ENCODE measurements around the gene ARSB.
"Not testable (repeated sequence)": the region's sequence is repeated elsewhere in the genome, so short reads cannot be mapped to it uniquely, and the experiment has no call there.

The ARSB gene

DNA sequence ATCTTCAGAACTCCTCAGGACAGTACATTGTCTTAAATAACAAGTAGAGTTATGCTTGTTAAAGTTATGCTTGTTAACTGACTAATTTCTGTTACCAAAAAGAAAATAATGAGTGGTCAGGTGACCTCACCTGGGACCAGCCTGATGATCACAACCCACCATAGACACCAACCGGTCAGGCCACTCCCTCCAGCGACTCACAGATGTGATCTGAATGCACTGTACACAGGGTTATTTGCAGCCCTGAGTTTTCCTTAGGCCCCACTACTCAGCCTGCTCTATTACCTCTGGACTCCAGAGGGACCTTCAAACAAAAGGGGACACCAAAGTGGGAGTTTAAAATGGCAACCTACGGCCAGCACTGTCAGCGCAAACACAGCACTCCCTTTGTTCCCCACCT, 55.3 kb downstream of the ARSB start:
- no peak for DNase-seq

DNA sequence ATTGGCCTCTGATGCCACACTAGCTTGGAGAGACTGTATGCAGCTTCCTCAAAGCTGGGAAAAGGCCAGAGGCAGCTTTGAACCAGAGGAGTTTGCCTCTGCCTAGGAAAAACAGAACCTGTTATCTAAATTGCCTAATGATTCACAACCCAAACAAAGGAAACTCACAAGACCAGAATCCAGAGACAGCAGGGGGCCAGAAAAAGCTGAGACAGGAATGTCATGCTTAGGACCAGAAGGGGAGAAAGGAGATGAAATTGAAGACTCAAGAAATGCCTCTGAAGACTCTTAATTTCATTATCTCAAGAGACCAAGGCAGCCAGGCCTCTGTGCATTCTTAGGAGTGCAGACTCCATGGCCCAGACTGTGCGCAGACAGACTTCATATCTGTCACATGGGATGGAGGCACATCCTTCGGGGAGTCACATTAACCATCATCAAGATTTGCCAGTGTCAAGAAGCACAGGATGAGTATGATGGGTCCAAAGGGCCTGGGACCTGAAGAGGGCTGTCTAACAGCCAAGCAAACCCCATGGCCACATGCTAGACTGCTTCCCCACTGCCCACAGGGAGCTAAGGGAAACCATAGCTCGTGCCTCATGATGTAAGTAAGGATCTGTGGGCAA, 57.3 kb downstream of the ARSB start:
- DNase-seq = no peak

- no peak for DNase-seq
These were observed 58.9 kb downstream of the ARSB start for GRCh38 chr5:78926252-78926651.

- DNase-seq = no peak
These were observed 59.8 kb downstream of the ARSB start for GRCh38 chr5:78925129-78925876.

DNA sequence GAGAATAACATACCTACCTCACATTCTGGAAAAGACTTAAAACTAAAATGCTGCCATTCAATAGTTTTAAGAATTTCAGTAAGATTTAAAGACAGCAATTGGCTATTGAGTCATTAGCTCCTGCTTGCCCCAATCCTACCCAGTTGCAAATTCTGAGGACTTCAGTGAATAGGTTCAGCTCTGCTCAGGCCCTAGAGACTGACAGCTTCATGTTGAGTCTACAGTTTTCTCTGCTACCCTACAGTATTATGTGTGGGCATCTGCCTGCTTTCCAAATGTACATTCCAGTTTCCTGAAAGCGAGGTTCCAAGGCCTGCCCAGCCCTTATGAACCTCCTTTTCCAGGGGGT, 61.5 kb downstream of the ARSB start:
- DNase-seq = no peak

DNA sequence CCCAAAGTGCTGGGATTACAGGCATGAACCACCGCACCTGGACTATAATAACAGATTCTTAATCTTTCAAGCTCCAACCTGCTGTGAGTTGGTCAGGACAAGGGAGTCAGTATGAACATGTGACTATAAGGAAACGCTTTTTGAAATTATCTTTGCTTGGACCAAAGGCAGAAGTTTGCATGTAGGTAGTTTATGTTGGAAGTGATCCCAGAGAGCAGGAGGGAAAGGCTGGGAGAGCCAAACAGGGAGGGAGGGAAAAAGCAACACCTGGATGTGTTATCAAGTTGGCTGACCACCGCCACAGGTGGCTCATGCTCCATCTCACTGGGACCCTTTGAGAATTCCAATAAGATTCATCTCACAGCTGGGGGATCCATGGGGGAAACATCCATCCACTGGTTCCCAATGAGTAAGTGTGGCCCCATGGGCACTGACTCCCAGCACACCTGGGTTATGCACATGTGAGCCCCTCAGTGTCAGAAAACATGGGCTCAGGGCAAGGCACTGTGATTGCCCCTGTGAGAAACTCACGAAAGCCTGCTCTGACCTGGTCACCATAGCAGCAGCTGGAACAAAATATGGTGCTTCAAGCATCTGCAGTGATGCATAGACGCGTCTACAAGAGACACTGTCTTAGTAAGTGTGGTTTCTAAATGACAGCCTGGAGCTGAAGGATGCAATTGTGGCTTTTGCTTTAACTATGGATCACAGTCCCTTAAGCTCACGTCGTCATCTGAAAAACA, 62.1 kb downstream of the ARSB start:
- DNase-seq = no peak

DNA sequence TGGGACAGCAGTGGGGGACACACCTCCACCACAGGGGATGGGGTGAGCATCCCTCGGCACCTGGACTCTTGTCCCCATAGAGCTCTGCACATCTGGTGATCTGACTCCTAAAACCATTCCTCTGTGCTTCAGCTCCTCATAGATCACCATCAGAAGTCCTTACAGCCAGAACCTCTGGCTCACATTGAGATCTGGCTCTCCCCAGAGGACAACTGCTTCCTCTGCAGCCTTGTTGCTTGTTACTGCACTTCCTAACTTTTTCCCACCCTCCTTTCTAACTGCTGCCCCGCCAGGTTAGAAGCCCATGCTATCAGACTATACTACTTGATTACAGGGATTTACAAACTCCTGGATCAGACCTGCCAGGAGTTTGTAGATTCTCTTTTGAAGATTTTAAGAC, 64.5 kb downstream of the ARSB start:
- no peak for DNase-seq

- DNase-seq = no peak
These were observed 65.3 kb downstream of the ARSB start for GRCh38 chr5:78919796-78920195.

DNA sequence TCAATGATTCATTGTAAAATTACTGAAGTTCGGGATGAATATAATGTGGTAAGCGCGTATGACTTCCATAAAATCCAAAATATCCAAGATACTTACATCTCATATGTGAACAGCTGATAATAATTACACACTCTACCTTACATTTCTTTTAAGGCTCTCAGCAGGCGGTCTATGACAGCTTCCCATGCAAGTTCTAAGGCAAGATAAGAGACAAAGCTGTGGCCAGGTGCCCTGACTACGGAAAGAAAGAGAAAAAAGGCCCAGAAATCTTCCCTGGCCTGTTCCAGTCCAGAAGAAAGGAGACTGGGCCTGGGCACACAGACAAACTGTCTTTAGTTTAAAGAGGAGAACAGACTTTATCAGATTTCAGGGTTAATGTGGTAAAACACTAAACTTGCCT, 69.1 kb downstream of the ARSB start:
- no peak for DNase-seq

GRCh38 chr5:78915170-78915569, 69.9 kb downstream of the ARSB start:
- DNase-seq = no peak

- no peak for DNase-seq
These were observed 72.3 kb downstream of the ARSB start for GRCh38 chr5:78912811-78913210.

DNA sequence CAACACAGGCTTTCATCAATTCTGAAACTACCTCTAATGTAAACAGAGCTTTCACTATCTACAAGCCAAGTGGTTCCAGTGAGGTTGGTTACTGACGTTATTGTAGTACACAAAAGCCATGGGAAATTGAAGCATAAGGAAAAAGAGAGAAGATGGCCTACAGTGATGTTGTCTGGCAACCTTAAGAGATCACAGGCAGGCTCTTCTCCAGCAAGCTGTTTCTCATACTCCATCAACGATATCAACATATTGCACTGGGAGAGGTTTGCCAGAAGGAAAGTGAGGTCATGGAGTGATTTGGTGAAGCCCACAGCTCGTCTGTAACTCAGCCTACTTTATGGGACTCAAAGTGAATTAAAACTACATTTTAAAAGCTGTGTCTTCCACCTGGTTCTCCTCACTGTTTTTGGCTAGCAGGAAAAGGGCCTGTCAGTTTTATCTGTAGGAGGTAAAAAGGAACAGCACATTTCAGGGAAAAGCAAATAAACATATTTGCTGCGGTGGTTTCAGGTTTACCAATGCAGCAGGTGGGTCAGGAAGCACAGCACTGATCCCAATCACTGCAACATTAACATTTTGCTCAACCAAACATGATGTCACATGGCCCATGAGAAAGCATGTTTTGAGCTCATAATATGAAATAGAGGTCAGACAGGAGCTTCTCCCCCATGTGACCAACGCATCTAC, 72.9 kb downstream of the ARSB start:
- no peak for DNase-seq

- not testable (repeated sequence) for DNase-seq
These were observed 75.7 kb downstream of the ARSB start for GRCh38 chr5:78909224-78909983.

- no peak for DNase-seq
These were observed 76.7 kb downstream of the ARSB start for GRCh38 chr5:78908173-78909061.

DNA sequence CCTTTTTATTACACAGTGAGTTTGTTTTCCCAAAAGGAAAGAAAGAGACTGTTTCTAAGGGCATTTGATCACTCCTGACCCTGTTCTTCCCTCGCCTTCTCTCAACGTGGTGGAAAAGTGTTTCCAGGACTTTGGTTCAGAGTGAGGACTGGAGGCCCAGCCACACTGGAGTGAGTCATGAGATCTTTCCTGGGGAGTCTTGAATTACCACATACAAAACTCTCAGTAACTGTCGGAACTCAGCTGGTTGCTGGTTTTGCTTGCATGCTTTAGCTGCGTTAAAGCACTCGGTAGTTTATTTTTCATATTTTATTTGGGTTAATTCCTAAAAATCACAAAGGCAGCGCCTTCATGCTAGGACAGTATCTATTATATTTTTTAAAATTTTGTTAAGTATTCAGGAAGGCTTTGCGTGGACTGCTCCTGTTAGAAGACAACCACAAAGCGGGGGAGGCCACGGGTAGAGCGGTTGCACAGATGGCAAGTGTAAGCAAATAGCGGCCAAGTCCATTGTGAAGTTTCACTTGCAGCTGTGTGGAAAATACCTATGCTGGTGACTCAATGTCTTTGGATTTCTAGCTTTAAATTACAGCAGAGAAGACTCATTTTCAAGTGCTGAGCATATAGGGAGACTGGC, 77.7 kb downstream of the ARSB start:
- DNase-seq = no peak

- DNase-seq = no peak
These were observed 79.8 kb downstream of the ARSB start for GRCh38 chr5:78905084-78905938.

DNA sequence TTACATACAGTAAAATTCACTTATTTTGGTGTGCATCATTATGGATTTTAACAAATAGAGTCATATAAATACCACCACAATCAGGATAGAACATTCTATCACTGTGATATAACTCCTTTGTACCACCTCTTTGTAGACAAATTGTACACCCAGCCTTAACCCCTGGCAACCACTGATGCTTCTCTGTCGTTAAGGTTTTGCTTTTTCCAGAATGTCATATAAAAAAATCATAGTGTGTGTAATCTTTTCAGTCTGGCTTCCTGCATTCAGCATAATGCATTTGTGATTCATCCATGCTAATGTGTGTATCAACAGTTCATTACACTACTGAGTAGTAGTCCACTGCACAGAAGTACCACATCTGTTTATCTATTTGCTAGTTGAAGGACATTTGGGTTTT, 81.2 kb downstream of the ARSB start:
- no peak for DNase-seq

GRCh38 chr5:78903353-78903752, 81.8 kb downstream of the ARSB start:
- DNase-seq = no peak

DNA sequence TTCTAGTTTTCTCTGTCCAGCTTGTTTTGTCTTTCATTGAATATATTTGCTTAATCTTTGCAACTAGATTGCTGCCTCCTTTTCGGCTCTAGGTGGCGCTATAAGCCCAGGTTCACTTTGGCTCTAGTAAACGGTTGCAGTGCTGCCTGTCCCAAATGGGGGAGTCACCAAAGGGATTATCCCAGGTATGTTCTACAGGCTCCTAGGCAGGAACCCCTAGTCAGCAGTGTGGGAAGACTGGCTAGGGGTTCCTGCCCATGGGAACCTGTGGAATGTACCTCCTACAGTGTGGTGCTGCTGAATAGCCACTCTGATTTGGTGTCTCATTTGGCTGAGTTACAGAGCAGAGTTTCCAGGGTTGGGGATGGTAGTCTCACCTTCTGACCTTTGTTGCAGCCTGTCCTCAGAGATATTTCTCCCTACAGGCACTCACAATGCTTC, 85.2 kb downstream of the ARSB start:
- DNase-seq = no peak

- no peak for DNase-seq
These were observed 89.0 kb downstream of the ARSB start for GRCh38 chr5:78896132-78896531.

All from CD4-positive, alpha-beta T cell treated with Interleukin-6 for 4 hours (primary cell).